GM18873 (cell line): ENCODE data around the gene SPINK6.

Experiments used
- ATAC-seq: cut with Tn5 transposase; IDR thresholded peaks from one replicate; pipeline ENCODE4 v1.9.1; 2021; ENCODE audit warnings: mild to moderate bottlenecking, moderate library complexity, moderate number of reproducible peaks; ENCODE audit not compliant: unreplicated experiment, low FRiP score

SPINK6 gene

GRCh38 chr5:148202531-148203203, at the start of gene SPINK6:
TSS of gene SPINK6 (plus strand) at chr5:148203042. CDS start at chr5:148203097, 55 bp downstream.
- ATAC-seq = no peak

- no peak for ATAC-seq
These were observed 46.2 kb upstream of the SPINK6 start for GRCh38 chr5:148156609-148157008.

GRCh38 chr5:148162038-148162437, 40.8 kb upstream of the SPINK6 start:
- no peak for ATAC-seq

- ATAC-seq = no peak
These were observed 39.5 kb upstream of the SPINK6 start for GRCh38 chr5:148163345-148163744.

GRCh38 chr5:148166550-148167283, 36.1 kb upstream of the SPINK6 start:
- ATAC-seq = no peak

- no peak for ATAC-seq
These were observed 34.6 kb upstream of the SPINK6 start, which contains the start of gene SPINK14 for GRCh38 chr5:148168246-148168645. TSS of gene SPINK14 (plus strand) at chr5:148168546. CDS start at chr5:148169733, 1,187 bp downstream.

GRCh38 chr5:148172377-148172776, 30.5 kb upstream of the SPINK6 start:
- no peak for ATAC-seq

- no peak for ATAC-seq
These were observed 26.4 kb upstream of the SPINK6 start for GRCh38 chr5:148176480-148176879.

- ATAC-seq = no peak
These were observed 25.6 kb upstream of the SPINK6 start for GRCh38 chr5:148177207-148177606.

GRCh38 chr5:148179234-148179824, 23.5 kb upstream of the SPINK6 start:
- ATAC-seq = no peak

GRCh38 chr5:148186248-148187003, 16.4 kb upstream of the SPINK6 start:
- ATAC-seq = peak; percentile 60

GRCh38 chr5:148191010-148191409, 11.8 kb upstream of the SPINK6 start:
- ATAC-seq = no peak

GRCh38 chr5:148193202-148193601, 9.6 kb upstream of the SPINK6 start:
- ATAC-seq = no peak

- ATAC-seq = no peak
These were observed 1.7 kb upstream of the SPINK6 start for GRCh38 chr5:148201151-148201550.

- ATAC-seq = no peak
These were observed 2.4 kb downstream of the SPINK6 start for GRCh38 chr5:148205044-148205806.

- ATAC-seq = no peak
These were observed 3.0 kb downstream of the SPINK6 start for GRCh38 chr5:148205865-148206264.

GRCh38 chr5:148206620-148207019, 3.8 kb downstream of the SPINK6 start:
- no peak for ATAC-seq

GRCh38 chr5:148208226-148208625, 5.4 kb downstream of the SPINK6 start:
- no peak for ATAC-seq

- ATAC-seq = no peak
These were observed 6.4 kb downstream of the SPINK6 start for GRCh38 chr5:148209151-148209770.
